Ovary (tissue), 9 donors: ENCODE results near the gene STIM1. TPM values are rescaled to one million over a fixed set of nuclear protein-coding genes. Genes with fewer than 3 reads are reported as not detected.

Experiments
- DNase-seq, 5 donors: peaks; one replicate each; pipeline ENCODE4 v3.0.0-alpha.2; 2019 to 2020
- H3K27ac ChIP-seq, 2 donors: fragments of 200-600 bp; one replicate each; pipeline versions ENCODE4 v1.5.1 to v1.8.0; 2019 to 2022
- H3K27me3 ChIP-seq: fragments of 200-600 bp; one replicate; pipeline ENCODE4 v1.8.0; 2022
- H3K36me3 ChIP-seq: fragments of 200-600 bp; sonication (generic); one replicate; pipeline ENCODE4 v1.5.1; 2019
- H3K4me1 ChIP-seq: one replicate; pipeline ENCODE4 v1.8.1; 2013; ENCODE audit warnings: mild to moderate bottlenecking, moderate library complexity; ENCODE audit not compliant: insufficient read depth
- H3K4me3 ChIP-seq: fragments of 200-600 bp; sonication (generic); one replicate; pipeline ENCODE4 v1.5.1; 2017
- H3K9me3 ChIP-seq, 2 donors: fragments of 200-600 bp in 1 of 2; sonication (generic) in 1 of 2; one replicate each; pipeline versions ENCODE4 v1.5.1 to v1.8.1; 2013 to 2019; ENCODE audit warnings: mild to moderate bottlenecking in 1 of 2, moderate library complexity in 1 of 2
- EP300 ChIP-seq: sonication (generic); formaldehyde crosslinking; IDR thresholded peaks from one replicate; pipeline ENCODE4 v1.6.1; 2017; ENCODE audit warnings: antibody characterized with exemption
- POLR2A ChIP-seq: fragments of 450-650 bp; IDR thresholded peaks from one replicate; pipeline ENCODE4 v1.6.1; 2017; ENCODE audit warnings: antibody characterized with exemption, mild to moderate bottlenecking, moderate library complexity
- WGBS, 3 donors: extraction: QIAGEN DNeasy Blood & Tissue Kit in 1 of 3; methylation state at CpG; one replicate each; pipeline versions ENCODE4 v1.1.5 to v1.1.7; 2013 to 2017; 5-methylcytosine and 5-hydroxymethylcytosine counted together
- intact Hi-C, 4 donors: fragments of 100-400 bp; cut with DNase I; formaldehyde crosslinking; loops; one replicate each; pipeline versions ENCODE4 v1.11.0 to v1.15.1; 2022 to 2023
- polyA plus RNA-seq, 2 donors: library from polyadenylated mRNA; stranded (reverse); fragments of 200-250 nt in 1 of 2; fragments of 350-450 nt in 1 of 2; fragmentation: Illumina TruSeq in 1 of 2; extraction: RNeasy Lipid Tissue Mini Kit (QIAGEN cat#74804) in 1 of 2; gene quantifications; one replicate each; pipeline ENCODE4 v1.2.3, GENCODE V29; 2013 to 2014
- total RNA-seq, 7 donors: library from RNA; depleted of rRNA in 2 of 7; stranded (reverse); fragments of >200 nt in 2 of 7; fragmentation: NEBNext Ultra II Directional in 3 of 7; extraction: Animal tissue kit (Norgen Biotek cat#: 25700) in 3 of 7; gene quantifications; one replicate each; pipeline versions ENCODE4 v1.1.0 to v1.2.4, GENCODE V29; 2016 to 2023
- TF ChIP-seq, protein P1 (sequence below), 3 donors: fragments of 450-650 bp in 2 of 3; fragments of 200-600 bp in 1 of 3; IDR thresholded peaks; one replicate each; pipeline versions ENCODE4 v1.5.1 to v1.8.0; 2016 to 2022; ENCODE audit warnings: antibody characterized with exemption in 3 of 3, mild to moderate bottlenecking in 1 of 3
- donor health status: DM: no; HTN: no; CAD: no; lungs with moderate emphysema.
- donor health status: DM: no; HTN: no; CAD: no.
- donor health status: Bipolar disorder and iron deficiency.
- donor health status: DM: yes; HTN: yes; CAD: no.
- donor health status: DM: no; HTN: no; CAD: no.
- donor health status: DM: yes; HTN: yes; CAD: no.

The STIM1 gene
- total and polyA plus RNA-seq, 9 donors, result 26.1 to 75.2 (median 58.7) TPM

GRCh38 chr11:3826721-3827120 is 28.7 kb upstream of the STIM1 start:
- H3K36me3 ChIP-seq, result no peaks in the 10 kb centered on the region
- WGBS, 3 donors, result 83 to 93% (median 89%) methylated on average over 3 of the region's 3 CpGs
- no peak overlapping the region for H3K4me3 ChIP-seq
- TF ChIP-seq POLR2A, result no peak
- TF ChIP-seq EP300, result no peak
- TF ChIP-seq, protein P1, sequence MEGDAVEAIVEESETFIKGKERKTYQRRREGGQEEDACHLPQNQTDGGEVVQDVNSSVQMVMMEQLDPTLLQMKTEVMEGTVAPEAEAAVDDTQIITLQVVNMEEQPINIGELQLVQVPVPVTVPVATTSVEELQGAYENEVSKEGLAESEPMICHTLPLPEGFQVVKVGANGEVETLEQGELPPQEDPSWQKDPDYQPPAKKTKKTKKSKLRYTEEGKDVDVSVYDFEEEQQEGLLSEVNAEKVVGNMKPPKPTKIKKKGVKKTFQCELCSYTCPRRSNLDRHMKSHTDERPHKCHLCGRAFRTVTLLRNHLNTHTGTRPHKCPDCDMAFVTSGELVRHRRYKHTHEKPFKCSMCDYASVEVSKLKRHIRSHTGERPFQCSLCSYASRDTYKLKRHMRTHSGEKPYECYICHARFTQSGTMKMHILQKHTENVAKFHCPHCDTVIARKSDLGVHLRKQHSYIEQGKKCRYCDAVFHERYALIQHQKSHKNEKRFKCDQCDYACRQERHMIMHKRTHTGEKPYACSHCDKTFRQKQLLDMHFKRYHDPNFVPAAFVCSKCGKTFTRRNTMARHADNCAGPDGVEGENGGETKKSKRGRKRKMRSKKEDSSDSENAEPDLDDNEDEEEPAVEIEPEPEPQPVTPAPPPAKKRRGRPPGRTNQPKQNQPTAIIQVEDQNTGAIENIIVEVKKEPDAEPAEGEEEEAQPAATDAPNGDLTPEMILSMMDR (IDR thresholded peaks at IDR 0.05), result no peak
- H3K27ac ChIP-seq, result no peak overlapping the region
- no peaks in the 10 kb centered on the region for H3K4me1 ChIP-seq
- H3K27me3 ChIP-seq, result no peaks in the 10 kb centered on the region
- intact Hi-C loops, result no loop called here
- no peaks in the 10 kb centered on the region for H3K9me3 ChIP-seq
- DNase-seq, result no peak

DNA sequence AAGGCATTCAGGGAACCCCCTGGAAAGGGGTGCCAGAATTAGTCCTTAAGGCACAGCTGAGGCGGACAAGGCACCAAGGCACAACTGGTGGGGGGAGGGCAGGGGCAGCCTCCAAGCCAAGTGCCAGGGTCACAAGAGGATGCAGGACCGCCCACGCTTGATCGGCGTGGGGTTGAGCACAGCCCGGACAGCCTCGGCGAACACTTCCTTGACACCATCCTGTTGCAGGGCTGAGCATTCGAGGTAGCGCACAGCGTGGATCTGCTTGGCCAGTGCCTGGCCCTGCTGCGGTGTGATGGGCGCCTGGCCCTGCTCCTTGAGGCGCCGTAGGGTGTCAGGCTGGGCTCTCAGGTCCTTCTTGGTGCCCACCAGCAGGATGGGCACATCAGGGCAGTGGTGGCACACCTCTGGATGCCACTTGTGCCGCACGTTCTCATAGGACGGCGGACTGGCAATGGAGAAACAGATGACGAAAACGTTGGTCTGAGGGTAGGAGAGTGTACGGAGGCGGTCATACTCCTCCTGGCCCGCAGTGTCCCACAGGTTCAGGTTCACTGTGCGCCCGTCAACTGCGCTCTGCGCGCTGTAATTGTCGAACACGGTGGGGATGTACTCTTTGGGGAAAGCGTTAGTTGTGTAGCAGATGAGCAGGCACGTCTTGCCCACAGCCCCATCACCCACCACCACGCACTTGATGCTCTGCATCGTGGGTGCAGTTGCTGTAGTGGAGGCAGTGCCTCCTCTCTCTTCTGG is 27.9 kb upstream of the STIM1 start:
- H3K36me3 ChIP-seq, result no peaks in the 10 kb centered on the region
- H3K9me3 ChIP-seq, result no peaks in the 10 kb centered on the region
- no peak overlapping the region for H3K4me3 ChIP-seq
- H3K27ac ChIP-seq, result no peak overlapping the region
- intact Hi-C loops, result no loop called here
- H3K4me1 ChIP-seq, result no peaks in the 10 kb centered on the region
- WGBS, 3 donors, result 87 to 89% (median 89%) methylated on average over 35 of the region's 35 CpGs
- no peaks in the 10 kb centered on the region for H3K27me3 ChIP-seq
- no peak for DNase-seq
- TF ChIP-seq POLR2A, result no peak
- no peak for TF ChIP-seq EP300
- TF ChIP-seq, protein P1 (IDR thresholded peaks at IDR 0.05), result no peak

GRCh38 chr11:3830088-3830487 is 25.4 kb upstream of the STIM1 start:
- 93 to 98% (median 95%) methylated on average over 3 of the region's 3 CpGs for WGBS, 3 donors
- no peak for TF ChIP-seq POLR2A
- TF ChIP-seq EP300, result no peak
- TF ChIP-seq, protein P1 (IDR thresholded peaks at IDR 0.05), result no peak
- no peak for DNase-seq
- H3K9me3 ChIP-seq, result no peaks in the 10 kb centered on the region
- no peaks in the 10 kb centered on the region for H3K27me3 ChIP-seq
- H3K4me1 ChIP-seq, result peaks cover 2% of the 10 kb centered on the region
- no peak overlapping the region for H3K4me3 ChIP-seq
- intact Hi-C loops, result no loop called here
- no peaks in the 10 kb centered on the region for H3K36me3 ChIP-seq
- H3K27ac ChIP-seq, result no peak overlapping the region

- intact Hi-C loops, result no loop called here
- no peak for DNase-seq
- no peak overlapping the region for H3K4me3 ChIP-seq
- no peak overlapping the region for H3K27ac ChIP-seq
- H3K9me3 ChIP-seq, result no peaks in the 10 kb centered on the region
- TF ChIP-seq, protein P1 (IDR thresholded peaks at IDR 0.05), result no peak
- TF ChIP-seq POLR2A (no peak), EP300 (no peak)
- WGBS, 3 donors, result 60 to 77% (median 74%) methylated on average over 1 of the region's 1 CpG
- H3K27me3 ChIP-seq, result no peaks in the 10 kb centered on the region
- H3K4me1 ChIP-seq, result peaks cover 5% of the 10 kb centered on the region
- H3K36me3 ChIP-seq, result no peaks in the 10 kb centered on the region
Measured at GRCh38 chr11:3830730-3831129, 24.7 kb upstream of the STIM1 start.
